HepG2 (cell line): ENCODE data around the gene BCL2L2. TPM values are rescaled to one million over a fixed set of nuclear protein-coding genes. Genes with fewer than 3 reads are reported as not detected.

Experiments used
- ATAD3A ChIP-seq: sonication (generic); formaldehyde crosslinking; IDR thresholded peaks from 2 replicates; pipeline ENCODE4 v1.4.0; 2020; ENCODE audit warnings: missing genetic modification reagents
- CERS6 ChIP-seq: sonication (generic); formaldehyde crosslinking; IDR thresholded peaks from 2 replicates; pipeline ENCODE4 v1.5.0; 2020; ENCODE audit warnings: missing genetic modification reagents
- PRMT3 ChIP-seq: sonication (generic); formaldehyde crosslinking; IDR thresholded peaks from 2 replicates; pipeline ENCODE4 v1.8.1; 2022; ENCODE audit warnings: low read depth, mild to moderate bottlenecking, moderate library complexity, missing genetic modification reagents, borderline replicate concordance
- ZKSCAN5 ChIP-seq: sonication (generic); formaldehyde crosslinking; IDR thresholded peaks from 2 replicates; pipeline ENCODE4 v1.5.1; 2020; ENCODE audit warnings: mild to moderate bottlenecking, missing genetic modification reagents
- ZNF207 ChIP-seq: fragments of 450-650 bp; IDR thresholded peaks from 2 replicates; pipeline ENCODE4 v1.6.1; 2016; ENCODE audit warnings: antibody characterized with exemption, borderline replicate concordance
- ZNF317 ChIP-seq: sonication (generic); formaldehyde crosslinking; IDR thresholded peaks from 2 replicates; pipeline ENCODE4 v1.5.0; 2020; ENCODE audit warnings: mild to moderate bottlenecking, missing genetic modification reagents
- ZNF687 ChIP-seq: sonication (generic); formaldehyde crosslinking; IDR thresholded peaks from 2 replicates; pipeline ENCODE4 v1.5.1; 2020; ENCODE audit warnings: mild to moderate bottlenecking, missing genetic modification reagents, moderate library complexity
- polyA plus RNA-seq, 8 experiments: library from polyadenylated mRNA; depleted of rRNA in 3 of 8; stranded (reverse) in 7 of 8; unstranded in 1 of 8; fragments of >200 nt; fragmentation: Illumina TruSeq in 4 of 8; extraction: Trizol in 4 of 8; gene quantifications; 2 replicates each; pipeline versions ENCODE4 v1.2.1 to v1.2.3, GENCODE V29; 2011 to 2016; ENCODE audit warnings: low read depth in 4 of 8, missing spikeins in 1 of 8, mixed read lengths in 1 of 8; ENCODE audit not compliant: insufficient read depth in 1 of 8
- total RNA-seq, 5 experiments: library from RNA; depleted of rRNA; stranded (reverse); fragments of >200 nt; fragmentation: Illumina TruSeq; extraction: Trizol; gene quantifications; 2 replicates each; pipeline ENCODE4 v1.2.3, GENCODE V29; 2016; ENCODE audit warnings: low read depth in 1 of 5

BCL2L2 gene
- total and polyA plus RNA-seq, 2 of the 13 experiments (the other 11 are each of a cell fraction or from before 2014, with no cell fraction given), result 28.1 to 49.8 TPM

DNA sequence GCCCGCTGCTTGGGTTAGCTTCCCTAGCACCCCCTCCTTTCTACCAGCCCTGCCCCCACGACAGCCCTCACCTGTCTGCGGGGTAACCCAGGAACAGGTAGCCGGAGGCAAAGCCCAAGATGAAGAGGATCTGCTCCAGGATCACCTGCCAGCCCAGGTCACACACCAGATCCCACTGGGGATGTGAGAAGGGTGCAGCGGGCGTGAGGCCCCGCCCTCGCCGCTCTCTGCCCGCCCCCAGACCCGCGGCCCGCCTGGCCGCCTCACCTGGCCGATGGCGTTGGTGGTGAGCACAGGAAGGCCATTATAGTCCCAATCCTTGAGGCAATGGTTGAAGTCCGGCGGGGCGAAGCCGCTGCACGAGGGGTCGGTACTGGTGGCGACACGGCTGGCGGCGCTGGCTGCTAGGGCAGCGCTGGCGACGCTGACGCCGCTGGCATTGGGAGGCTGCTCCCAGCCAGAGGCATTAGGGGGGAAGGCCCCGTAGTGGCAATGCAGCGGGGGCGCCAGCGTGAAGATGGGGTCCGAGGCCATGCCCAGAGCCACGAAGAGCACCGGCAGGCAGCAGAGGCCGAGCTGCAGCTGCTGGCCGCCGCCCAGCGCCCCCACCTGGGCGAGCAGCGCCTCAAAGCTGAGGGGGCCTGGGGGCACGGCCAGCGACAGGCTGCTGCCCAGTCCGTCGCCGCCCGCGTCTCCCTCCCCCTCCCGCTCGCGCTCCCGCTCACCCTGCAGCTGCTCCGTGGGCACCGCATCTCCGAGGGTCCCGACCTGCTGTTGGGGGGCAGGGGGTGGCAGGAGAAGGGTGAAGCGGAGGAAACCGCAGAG, 45.3 kb downstream of the BCL2L2 start (continued):
- TF ChIP-seq PRMT3 (CRISPR knock-in tag) (no peak), ZNF317 (CRISPR knock-in tag) (no peak), ZNF687 (CRISPR knock-in tag) (peak; percentile 52), ZKSCAN5 (CRISPR knock-in tag) (no peak), CERS6 (CRISPR knock-in tag) (0 out of 2 replicates have a peak, but pooled peaks have one; percentile 16), ZNF207 (no peak), ATAD3A (no peak)
